ENCODE data around the gene WDFY1.

Gene WDFY1

DNA sequence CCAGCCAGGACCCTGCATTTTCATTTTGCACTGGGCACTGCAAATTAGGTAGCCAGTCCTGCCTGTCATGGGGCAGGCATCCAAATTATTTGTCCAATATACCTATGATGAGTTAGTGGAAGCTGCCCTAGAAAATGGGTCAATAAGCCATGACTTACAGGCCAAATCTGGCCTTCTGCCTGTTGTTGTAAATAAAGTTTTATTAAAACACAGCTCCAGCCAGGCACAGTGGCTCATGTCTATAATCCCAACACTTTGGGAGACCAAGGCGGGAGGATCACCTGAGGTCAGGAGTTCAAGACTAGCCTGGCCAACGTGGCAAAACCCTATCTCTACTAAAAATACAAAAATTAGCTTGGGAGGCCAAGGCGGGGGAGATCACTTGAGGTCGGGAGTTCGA, 116.0 kb downstream of the WDFY1 start:
- H3K4me3 ChIP-seq (ENCODE audit: low read depth, low read length), result no peak overlapping the region
- no peak for TF ChIP-seq CTCF (conservative IDR thresholded peaks at IDR 0.05; ENCODE audit: low read depth, low read length)
- DNase-seq (ENCODE audit: low read depth), result no peak

DNA sequence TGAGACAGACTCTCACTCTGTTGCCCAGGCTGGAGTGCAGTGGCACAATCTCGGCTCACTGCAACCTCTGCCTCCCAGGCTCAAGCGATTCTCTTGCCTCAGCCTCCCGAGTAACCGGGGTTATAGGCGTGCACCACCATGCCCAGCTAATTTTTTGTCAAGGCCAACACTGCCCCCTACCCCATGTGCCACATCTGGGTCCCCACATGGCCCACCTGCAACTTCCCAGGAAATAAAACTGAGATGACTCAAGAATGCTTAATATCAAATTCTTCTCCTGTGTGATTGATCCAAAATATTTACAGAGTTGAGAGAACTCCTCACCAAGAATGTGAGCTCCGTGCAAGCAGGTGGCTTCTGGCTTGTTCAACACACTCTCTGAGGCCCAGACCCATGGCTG, 116.8 kb downstream of the WDFY1 start:
- TF ChIP-seq CTCF (conservative IDR thresholded peaks at IDR 0.05; ENCODE audit: low read depth, low read length), result no peak
- no peak for DNase-seq (ENCODE audit: low read depth)
- H3K4me3 ChIP-seq (ENCODE audit: low read depth, low read length), result no peak overlapping the region

DNA sequence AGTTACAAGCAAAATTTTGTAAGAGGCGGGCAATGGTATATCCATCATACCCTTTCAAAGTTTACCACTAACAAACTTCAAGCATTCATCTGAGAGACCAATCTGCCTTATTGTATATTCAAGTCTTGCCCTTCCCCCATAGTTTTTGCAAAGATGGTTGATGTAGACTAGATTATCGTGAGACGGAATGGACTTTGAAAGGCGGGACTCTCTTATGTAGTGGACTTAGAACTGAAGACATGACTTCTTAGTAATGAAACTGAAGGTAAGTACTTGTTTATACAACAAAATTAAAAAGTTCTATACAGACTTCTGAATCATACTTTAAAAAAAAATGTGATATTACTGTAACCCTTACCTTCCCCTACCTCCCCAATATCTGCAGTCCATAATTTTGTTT, 118.1 kb downstream of the WDFY1 start:
- TF ChIP-seq CTCF (conservative IDR thresholded peaks at IDR 0.05; ENCODE audit: low read depth, low read length), result no peak
- no peak for DNase-seq (ENCODE audit: low read depth)
- H3K4me3 ChIP-seq (ENCODE audit: low read depth, low read length), result no peak overlapping the region
